WTC11 (cell line): ENCODE data around the gene CEP85L. TPM values are rescaled to one million over a fixed set of nuclear protein-coding genes. Genes with fewer than 3 reads are reported as not detected.

ENCODE experiments used
- ATAC-seq: fragments of 200-7000 bp; cut with Tn5 transposase; 2 replicates; pipeline ENCODE4 v1.10.0; 2021; ENCODE audit warnings: mild to moderate bottlenecking, moderate library complexity
- CTCF ChIA-PET: fragments of 300-600 bp; sonication (Branson Sonifier 250); formaldehyde crosslinking; loops from one replicate; lab custom pipeline; 2021; ENCODE audit warnings: antibody characterized with exemption; lab: Charles Lee
- POLR2A ChIA-PET: fragments of 350-600 bp; sonication (Branson Sonifier 250); formaldehyde crosslinking; loops from one replicate; lab custom pipeline; 2021; ENCODE audit warnings: antibody characterized with exemption; lab: Charles Lee
- DNase-seq: peaks from one replicate; pipeline ENCODE4 v3.0.0; 2021; ENCODE audit warnings: low spot score
- H3K27ac Mint-ChIP-seq: 2 replicates; pipeline ENCODE4 v1.8.0; 2021; ENCODE audit warnings: mixed read lengths
- H3K27me3 Mint-ChIP-seq: 2 replicates; pipeline ENCODE4 v1.8.0; 2021; ENCODE audit warnings: low read depth, mild to moderate bottlenecking, moderate library complexity, mixed read lengths
- H3K36me3 Mint-ChIP-seq: 2 replicates; pipeline ENCODE4 v1.8.0; 2021; ENCODE audit warnings: mixed read lengths
- H3K4me1 Mint-ChIP-seq: 2 replicates; pipeline ENCODE4 v1.8.0; 2022; ENCODE audit warnings: mixed read lengths
- H3K4me3 Mint-ChIP-seq: 2 replicates; pipeline ENCODE4 v1.8.0; 2021; ENCODE audit warnings: mild to moderate bottlenecking, moderate library complexity, mixed read lengths
- H3K9me3 Mint-ChIP-seq: 2 replicates; pipeline ENCODE4 v1.8.0; 2021; ENCODE audit warnings: mixed read lengths
- AFF4 ChIP-seq: sonication (generic); formaldehyde crosslinking; IDR thresholded peaks from 2 replicates; pipeline ENCODE4 v1.8.1; 2023; ENCODE audit warnings: mild to moderate bottlenecking, missing genetic modification reagents, borderline replicate concordance
- ARID4B ChIP-seq: sonication (generic); formaldehyde crosslinking; IDR thresholded peaks from 2 replicates; pipeline ENCODE4 v1.8.0; 2023; ENCODE audit warnings: missing genetic modification reagents, mild to moderate bottlenecking, borderline replicate concordance
- CREM ChIP-seq: sonication (generic); formaldehyde crosslinking; IDR thresholded peaks from 2 replicates; pipeline ENCODE4 v1.8.1; 2022; ENCODE audit warnings: mild to moderate bottlenecking, missing genetic modification reagents, moderate library complexity
- FOXJ3 ChIP-seq: sonication (generic); formaldehyde crosslinking; IDR thresholded peaks from 2 replicates; pipeline ENCODE4 v1.9.0; 2021; ENCODE audit warnings: missing genetic modification reagents, mild to moderate bottlenecking, borderline replicate concordance
- GABPB1 ChIP-seq: sonication (generic); formaldehyde crosslinking; IDR thresholded peaks from 2 replicates; pipeline ENCODE4 v1.8.1; 2023; ENCODE audit warnings: mild to moderate bottlenecking, missing genetic modification reagents
- GRHL2 ChIP-seq: fragments of 250-450 bp; sonication (Bioruptor Pico); IDR thresholded peaks from 2 replicates; pipeline ENCODE4 v1.8.0; 2022; ENCODE audit warnings: mild to moderate bottlenecking, moderate library complexity; ENCODE audit not compliant: insufficient replicate concordance, severe bottlenecking
- HMGXB4 ChIP-seq: sonication (generic); formaldehyde crosslinking; IDR thresholded peaks from 2 replicates; pipeline ENCODE4 v1.8.1; 2023; ENCODE audit warnings: mild to moderate bottlenecking, moderate library complexity, missing genetic modification reagents
- IRF2 ChIP-seq: sonication (generic); formaldehyde crosslinking; IDR thresholded peaks from 2 replicates; pipeline ENCODE4 v1.8.0; 2022; ENCODE audit warnings: low read depth, missing genetic modification reagents, borderline replicate concordance
- JAZF1 ChIP-seq: fragments of 250-450 bp; sonication (Bioruptor Pico); IDR thresholded peaks from 2 replicates; pipeline ENCODE4 v1.9.0; 2021; ENCODE audit warnings: moderate library complexity, mild to moderate bottlenecking, inconsistent platforms
- MXD4 ChIP-seq: fragments of 250-450 bp; sonication (Bioruptor Pico); IDR thresholded peaks from 2 replicates; pipeline ENCODE4 v1.8.0; 2021; ENCODE audit warnings: mild to moderate bottlenecking, moderate library complexity, borderline replicate concordance
- NR2C2 ChIP-seq: sonication (generic); formaldehyde crosslinking; IDR thresholded peaks from 2 replicates; pipeline ENCODE4 v1.8.0; 2022; ENCODE audit warnings: mild to moderate bottlenecking, missing genetic modification reagents
- NR3C1 ChIP-seq: sonication (generic); formaldehyde crosslinking; conservative IDR thresholded peaks from 2 replicates; pipeline ENCODE4 v1.8.1; 2023; ENCODE audit warnings: low read depth, mild to moderate bottlenecking, missing genetic modification reagents
- OVOL2 ChIP-seq: fragments of 250-450 bp; sonication (Bioruptor Pico); IDR thresholded peaks from 2 replicates; pipeline ENCODE4 v1.9.0; 2021; ENCODE audit warnings: mild to moderate bottlenecking, borderline replicate concordance
- PRRX2 ChIP-seq: fragments of 250-450 bp; sonication (Bioruptor Pico); IDR thresholded peaks from 2 replicates; pipeline ENCODE4 v1.8.0; 2021; ENCODE audit warnings: mild to moderate bottlenecking
- SP1 ChIP-seq: sonication (generic); formaldehyde crosslinking; conservative IDR thresholded peaks from 2 replicates; pipeline ENCODE4 v1.8.1; 2022; ENCODE audit warnings: missing genetic modification reagents
- TEAD1 ChIP-seq: sonication (generic); formaldehyde crosslinking; IDR thresholded peaks from 2 replicates; pipeline ENCODE4 v1.8.0; 2022; ENCODE audit warnings: mild to moderate bottlenecking, missing genetic modification reagents
- TP53 ChIP-seq: sonication (generic); formaldehyde crosslinking; IDR thresholded peaks from 2 replicates; pipeline ENCODE4 v1.8.1; 2023; ENCODE audit warnings: mild to moderate bottlenecking, missing genetic modification reagents
- ZNF263 ChIP-seq: sonication (generic); formaldehyde crosslinking; IDR thresholded peaks from 2 replicates; pipeline ENCODE4 v1.8.1; 2022; ENCODE audit warnings: low read depth, mild to moderate bottlenecking, moderate library complexity, missing genetic modification reagents
- ZNF423 ChIP-seq: fragments of 250-450 bp; sonication (Bioruptor Pico); IDR thresholded peaks from 2 replicates; pipeline ENCODE4 v2.1.2; 2022; ENCODE audit warnings: mild to moderate bottlenecking, moderate library complexity
- total RNA-seq: library from RNA; stranded (reverse); gene quantifications from 3 replicates; pipeline ENCODE4 v1.2.3, GENCODE V29; 2021
- TF ChIP-seq, protein P1 (sequence below): sonication (generic); formaldehyde crosslinking; IDR thresholded peaks from 2 replicates; pipeline ENCODE4 v1.8.1; 2023; ENCODE audit warnings: mild to moderate bottlenecking, missing genetic modification reagents, moderate library complexity
- TF ChIP-seq, protein P2 (sequence below): fragments of 250-450 bp; sonication (Bioruptor Pico); IDR thresholded peaks from 2 replicates; pipeline ENCODE4 v2.1.2; 2022; ENCODE audit warnings: mild to moderate bottlenecking, moderate library complexity
- TF ChIP-seq, protein P3 (sequence below): sonication (generic); formaldehyde crosslinking; IDR thresholded peaks from 2 replicates; pipeline ENCODE4 v1.8.0; 2023; ENCODE audit warnings: missing genetic modification reagents

The CEP85L gene
- total RNA-seq, 1 experiment from 2014 or later = 32.5 TPM

DNA sequence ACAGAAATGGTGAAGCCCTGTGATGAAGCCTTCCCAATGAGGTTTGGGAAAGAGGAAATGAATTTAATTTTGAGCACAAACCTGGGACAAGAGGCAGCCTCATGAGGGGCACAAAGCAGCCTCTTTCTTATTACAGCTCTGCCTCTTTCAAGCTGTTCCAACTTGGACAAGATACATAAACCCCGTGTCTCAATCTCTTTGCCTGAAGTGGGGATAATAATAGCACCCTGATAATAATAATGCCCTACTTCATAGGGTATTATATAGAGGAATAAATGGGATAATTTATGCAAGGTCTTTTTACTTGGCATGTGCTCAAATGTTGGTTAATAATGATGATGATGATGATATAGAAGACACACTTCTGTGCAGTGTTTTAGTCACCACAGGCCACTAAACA lies 194.4 kb downstream of the CEP85L start:
- TF ChIP-seq OVOL2 (CRISPR knock-in tag) = no peak
- no peak for TF ChIP-seq GABPB1 (CRISPR knock-in tag)
- TF ChIP-seq, protein P1, sequence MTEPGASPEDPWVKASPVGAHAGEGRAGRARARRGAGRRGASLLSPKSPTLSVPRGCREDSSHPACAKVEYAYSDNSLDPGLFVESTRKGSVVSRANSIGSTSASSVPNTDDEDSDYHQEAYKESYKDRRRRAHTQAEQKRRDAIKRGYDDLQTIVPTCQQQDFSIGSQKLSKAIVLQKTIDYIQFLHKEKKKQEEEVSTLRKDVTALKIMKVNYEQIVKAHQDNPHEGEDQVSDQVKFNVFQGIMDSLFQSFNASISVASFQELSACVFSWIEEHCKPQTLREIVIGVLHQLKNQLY (CRISPR knock-in tag) = no peak
- no peak for TF ChIP-seq NR3C1 (CRISPR knock-in tag)
- no peak for TF ChIP-seq IRF2 (CRISPR knock-in tag)
- TF ChIP-seq, all 79 proteins: peak for 0
- Mint-ChIP-seq H3K4me3 (no peak overlapping the region), H3K9me3 (peaks cover 42% of the 10 kb centered on the region), H3K27me3 (no peaks in the 10 kb centered on the region; the same call in 1 of the 2 replicates), H3K27ac (no peak overlapping the region), H3K4me1 (no peaks in the 10 kb centered on the region), H3K36me3 (peaks cover 20% of the 10 kb centered on the region)
- ATAC-seq = no peak
- CTCF ChIA-PET = no interaction called here
- no peak for DNase-seq
- POLR2A ChIA-PET = no interaction called here

- H3K27me3 Mint-ChIP-seq = no peaks in the 10 kb centered on the region; the same call in 1 of the 2 replicates
- CTCF ChIA-PET = no interaction called here
- DNase-seq (no peak), ATAC-seq (no peak)
- peaks cover 49% of the 10 kb centered on the region for H3K36me3 Mint-ChIP-seq
- H3K4me3 Mint-ChIP-seq = no peak overlapping the region
- H3K27ac Mint-ChIP-seq = no peak overlapping the region
- POLR2A ChIA-PET = no interaction called here
- H3K9me3 Mint-ChIP-seq = peaks cover 80% of the 10 kb centered on the region
- no peaks in the 10 kb centered on the region for H3K4me1 Mint-ChIP-seq
- TF ChIP-seq NR2C2 (CRISPR knock-in tag) = no peak
- TF ChIP-seq FOXJ3 (CRISPR knock-in tag) = no peak
- TF ChIP-seq ZNF263 = no peak
- no peak for TF ChIP-seq GABPB1 (CRISPR knock-in tag)
- TF ChIP-seq ZNF423 = no peak
- TF ChIP-seq SP1 (CRISPR knock-in tag) = no peak
- TF ChIP-seq ARID4B = no peak
- TF ChIP-seq, protein P2, sequence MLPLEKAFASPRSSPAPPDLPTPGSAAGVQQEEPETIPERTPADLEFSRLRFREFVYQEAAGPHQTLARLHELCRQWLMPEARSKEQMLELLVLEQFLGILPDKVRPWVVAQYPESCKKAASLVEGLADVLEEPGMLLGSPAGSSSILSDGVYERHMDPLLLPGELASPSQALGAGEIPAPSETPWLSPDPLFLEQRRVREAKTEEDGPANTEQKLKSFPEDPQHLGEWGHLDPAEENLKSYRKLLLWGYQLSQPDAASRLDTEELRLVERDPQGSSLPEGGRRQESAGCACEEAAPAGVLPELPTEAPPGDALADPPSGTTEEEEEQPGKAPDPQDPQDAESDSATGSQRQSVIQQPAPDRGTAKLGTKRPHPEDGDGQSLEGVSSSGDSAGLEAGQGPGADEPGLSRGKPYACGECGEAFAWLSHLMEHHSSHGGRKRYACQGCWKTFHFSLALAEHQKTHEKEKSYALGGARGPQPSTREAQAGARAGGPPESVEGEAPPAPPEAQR (CRISPR knock-in tag) = no peak
- no peak for TF ChIP-seq MXD4 (CRISPR knock-in tag)
- no peak for TF ChIP-seq TEAD1
- TF ChIP-seq AFF4 (CRISPR knock-in tag) = no peak
- no peak for TF ChIP-seq GRHL2 (CRISPR knock-in tag)
- TF ChIP-seq PRRX2 = no peak
- TF ChIP-seq JAZF1 (CRISPR knock-in tag) = no peak
- TF ChIP-seq, protein P3, sequence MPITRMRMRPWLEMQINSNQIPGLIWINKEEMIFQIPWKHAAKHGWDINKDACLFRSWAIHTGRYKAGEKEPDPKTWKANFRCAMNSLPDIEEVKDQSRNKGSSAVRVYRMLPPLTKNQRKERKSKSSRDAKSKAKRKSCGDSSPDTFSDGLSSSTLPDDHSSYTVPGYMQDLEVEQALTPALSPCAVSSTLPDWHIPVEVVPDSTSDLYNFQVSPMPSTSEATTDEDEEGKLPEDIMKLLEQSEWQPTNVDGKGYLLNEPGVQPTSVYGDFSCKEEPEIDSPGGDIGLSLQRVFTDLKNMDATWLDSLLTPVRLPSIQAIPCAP = no peak
- TF ChIP-seq CREM = no peak
- TF ChIP-seq HMGXB4 = no peak
- no peak for TF ChIP-seq TP53 (CRISPR knock-in tag)
Observed at GRCh38 chr6:118451839-118452238, 199.6 kb downstream of the CEP85L start.
